ENCODE results near the gene DNA2. TPM values are rescaled to one million over a fixed set of nuclear protein-coding genes. Genes with fewer than 3 reads are reported as not detected.

The DNA2 gene
- total and polyA plus RNA-seq, 8 donors, result 0.31 to 16.3 (median 5.7) TPM

DNA sequence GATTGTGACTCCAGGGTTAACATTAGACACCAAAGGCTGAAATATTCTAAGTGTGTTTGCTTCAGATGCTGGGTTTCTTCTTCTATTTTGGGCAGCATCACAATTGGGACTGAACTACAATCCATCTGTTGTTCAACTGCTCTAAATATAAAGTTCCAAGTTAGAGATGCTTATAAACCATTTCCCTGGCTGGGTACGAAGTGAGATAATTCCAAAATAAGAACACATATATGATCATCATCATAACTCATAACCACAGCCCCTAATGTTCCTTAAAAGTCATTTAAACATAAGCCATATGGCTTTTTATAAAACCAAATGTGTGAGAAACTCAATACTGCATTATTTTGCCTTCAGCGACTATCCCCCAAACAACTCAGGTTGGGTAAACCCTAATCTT lies 28.8 kb downstream of the DNA2 start:
- Histone ChIP-seq H3K4me1 (no peaks in the 10 kb centered on the region), H3K36me3 (peaks cover 0 to 2% (median 0%) of the 10 kb centered on the region in 4 donors), H3K9me3 (no peaks in the 10 kb centered on the region), H3K4me3 (no peak overlapping the region), H3K27me3 (no peaks in the 10 kb centered on the region), H3K27ac (no peak overlapping the region)
- TF ChIP-seq EP300 (IDR thresholded peaks at IDR 0.05) (no peak), POLR2A (IDR thresholded peaks at IDR 0.05) (no peak), POLR2AphosphoS5 (IDR thresholded peaks at IDR 0.05) (no peak)
- TF ChIP-seq, protein P1, sequence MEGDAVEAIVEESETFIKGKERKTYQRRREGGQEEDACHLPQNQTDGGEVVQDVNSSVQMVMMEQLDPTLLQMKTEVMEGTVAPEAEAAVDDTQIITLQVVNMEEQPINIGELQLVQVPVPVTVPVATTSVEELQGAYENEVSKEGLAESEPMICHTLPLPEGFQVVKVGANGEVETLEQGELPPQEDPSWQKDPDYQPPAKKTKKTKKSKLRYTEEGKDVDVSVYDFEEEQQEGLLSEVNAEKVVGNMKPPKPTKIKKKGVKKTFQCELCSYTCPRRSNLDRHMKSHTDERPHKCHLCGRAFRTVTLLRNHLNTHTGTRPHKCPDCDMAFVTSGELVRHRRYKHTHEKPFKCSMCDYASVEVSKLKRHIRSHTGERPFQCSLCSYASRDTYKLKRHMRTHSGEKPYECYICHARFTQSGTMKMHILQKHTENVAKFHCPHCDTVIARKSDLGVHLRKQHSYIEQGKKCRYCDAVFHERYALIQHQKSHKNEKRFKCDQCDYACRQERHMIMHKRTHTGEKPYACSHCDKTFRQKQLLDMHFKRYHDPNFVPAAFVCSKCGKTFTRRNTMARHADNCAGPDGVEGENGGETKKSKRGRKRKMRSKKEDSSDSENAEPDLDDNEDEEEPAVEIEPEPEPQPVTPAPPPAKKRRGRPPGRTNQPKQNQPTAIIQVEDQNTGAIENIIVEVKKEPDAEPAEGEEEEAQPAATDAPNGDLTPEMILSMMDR (IDR thresholded peaks at IDR 0.05), result no peak
- no peak for DNase-seq
- intact Hi-C loops (cut with DNase I; ENCODE audit: low total_unique reads), result no loop called here
- WGBS, 5 donors, result 90 to 98% (median 93%) methylated on average over 2 of the region's 2 CpGs

DNA sequence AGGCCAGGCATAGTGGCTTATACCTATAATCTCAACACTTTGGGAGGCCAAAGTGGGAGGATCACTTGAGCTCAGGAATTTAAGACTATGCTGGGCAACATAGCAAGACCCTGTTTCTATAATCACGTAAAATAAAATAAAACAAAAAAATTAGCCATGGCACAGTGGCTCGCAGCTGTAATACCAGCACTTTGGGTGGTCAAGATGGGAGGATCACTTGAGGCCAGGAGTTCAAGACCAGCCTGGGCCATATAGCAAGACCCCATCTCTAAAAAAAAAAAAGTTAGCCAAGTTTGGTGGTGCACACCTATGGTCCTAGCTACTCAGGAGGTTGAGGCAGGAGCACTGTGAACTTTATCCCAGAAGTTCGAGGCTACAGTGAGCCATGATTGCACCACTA lies 30.9 kb downstream of the DNA2 start:
- intact Hi-C loops (cut with DNase I; ENCODE audit: low total_unique reads), result no loop called here
- H3K36me3 ChIP-seq, result peaks cover 0 to 6% (median 2%) of the 10 kb centered on the region in 4 donors
- no peak for DNase-seq
- no peak overlapping the region for H3K4me3 ChIP-seq
- H3K4me1 ChIP-seq, result no peaks in the 10 kb centered on the region
- 92 to 100% (median 99%) methylated on average over 3 of the region's 3 CpGs for WGBS, 5 donors
- no peak overlapping the region for H3K27ac ChIP-seq
- H3K27me3 ChIP-seq, result no peaks in the 10 kb centered on the region
- TF ChIP-seq, protein P1 (IDR thresholded peaks at IDR 0.05), result no peak
- no peak for TF ChIP-seq EP300 (IDR thresholded peaks at IDR 0.05)
- H3K9me3 ChIP-seq, result no peaks in the 10 kb centered on the region

DNA sequence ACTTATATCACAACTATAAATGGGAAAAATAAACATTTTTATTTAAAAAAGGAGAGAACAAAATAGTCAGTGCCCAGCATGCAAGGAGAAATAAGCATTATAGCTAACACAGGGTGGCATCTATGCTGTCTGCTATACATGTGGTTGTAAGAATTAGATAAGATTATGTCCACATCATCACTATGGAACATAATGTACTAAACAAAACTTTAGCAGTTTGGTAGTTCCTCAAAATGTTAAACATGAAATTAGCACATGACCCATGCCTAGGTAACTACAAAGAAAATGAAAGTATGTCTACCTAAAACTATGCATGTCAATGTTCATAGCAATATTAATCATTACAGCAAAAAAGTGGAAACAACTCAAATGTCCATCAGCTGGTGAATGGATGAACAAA lies 36.0 kb downstream of the DNA2 start:
- TF ChIP-seq EP300 (IDR thresholded peaks at IDR 0.05) (no peak), POLR2A (IDR thresholded peaks at IDR 0.05) (no peak), POLR2AphosphoS5 (IDR thresholded peaks at IDR 0.05) (no peak)
- TF ChIP-seq, protein P1 (IDR thresholded peaks at IDR 0.05), result no peak
- no peak overlapping the region for H3K4me3 ChIP-seq
- H3K36me3 ChIP-seq, result peaks cover 0 to 6% (median 2%) of the 10 kb centered on the region in 4 donors
- intact Hi-C loops (cut with DNase I; ENCODE audit: low total_unique reads), result no loop called here
- no peaks in the 10 kb centered on the region for H3K9me3 ChIP-seq
- no peaks in the 10 kb centered on the region for H3K4me1 ChIP-seq
- DNase-seq, result no peak
- H3K27me3 ChIP-seq, result no peaks in the 10 kb centered on the region
- H3K27ac ChIP-seq, result no peak overlapping the region

DNA sequence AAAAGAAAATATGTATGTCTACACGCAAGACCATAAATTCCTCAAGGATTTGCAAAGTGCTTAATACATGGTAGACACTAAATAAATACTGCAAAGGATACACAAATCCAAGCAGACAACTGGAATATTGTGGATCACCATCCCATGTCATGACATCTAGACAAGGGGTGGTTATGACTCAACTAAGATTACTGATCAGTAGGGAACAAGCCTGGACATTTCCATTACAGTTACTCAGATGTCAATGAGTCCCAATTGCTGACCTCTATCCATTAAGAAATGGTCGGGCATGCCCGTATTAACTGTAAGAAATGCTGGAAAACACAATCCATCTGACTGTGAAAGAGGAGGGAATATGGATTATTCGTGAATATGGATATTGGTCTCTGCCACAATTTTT lies 37.1 kb downstream of the DNA2 start:
- peaks cover 0 to 6% (median 2%) of the 10 kb centered on the region in 4 donors for H3K36me3 ChIP-seq
- no peaks in the 10 kb centered on the region for H3K4me1 ChIP-seq
- intact Hi-C loops (cut with DNase I; ENCODE audit: low total_unique reads), result no loop called here
- WGBS, 5 donors, result 93 to 99% (median 96%) methylated on average over 4 of the region's 4 CpGs
- H3K9me3 ChIP-seq, result no peaks in the 10 kb centered on the region
- DNase-seq, result no peak
- H3K27ac ChIP-seq, result no peak overlapping the region
- no peaks in the 10 kb centered on the region for H3K27me3 ChIP-seq
- TF ChIP-seq POLR2AphosphoS5 (IDR thresholded peaks at IDR 0.05) (no peak), POLR2A (IDR thresholded peaks at IDR 0.05) (no peak), EP300 (IDR thresholded peaks at IDR 0.05) (no peak)
- TF ChIP-seq, protein P1 (IDR thresholded peaks at IDR 0.05), result no peak
- no peak overlapping the region for H3K4me3 ChIP-seq

Measured in stomach (tissue), 9 donors.